HEK293T (cell line): ENCODE results near the gene TRHDE.

Experiments used
- CTCF ChIA-PET: fragments of 350-600 bp; formaldehyde crosslinking; extraction: SDS; loops from one replicate; lab custom pipeline; 2021; ENCODE audit warnings: antibody characterized with exemption, inconsistent platforms; lab: Yijun Ruan, JAX
- POLR2A ChIA-PET: fragments of 350-600 bp; formaldehyde crosslinking; extraction: SDS; loops from one replicate; lab custom pipeline; 2020; ENCODE audit warnings: antibody characterized with exemption, inconsistent platforms; lab: Yijun Ruan, JAX
- DNase-seq: peaks from one replicate; pipeline ENCODE4 v3.0.0; 2012; ENCODE audit warnings: mixed read lengths; ENCODE audit errors: extremely low spot score
- ARNT ChIP-seq: fragments of 450-650 bp; IDR thresholded peaks from 2 replicates; pipeline ENCODE4 v1.6.1; 2017; ENCODE audit warnings: mild to moderate bottlenecking
- BHLHE40 ChIP-seq: fragments of 450-650 bp; IDR thresholded peaks from 2 replicates; pipeline ENCODE4 v1.6.1; 2016; ENCODE audit warnings: mild to moderate bottlenecking, moderate library complexity, borderline replicate concordance
- CTBP1 ChIP-seq: fragments of 450-650 bp; IDR thresholded peaks from 2 replicates; pipeline ENCODE4 v1.6.1; 2016; ENCODE audit warnings: borderline replicate concordance
- ELF4 ChIP-seq: fragments of 450-650 bp; IDR thresholded peaks from 2 replicates; pipeline ENCODE4 v1.6.1; 2017; ENCODE audit warnings: antibody characterized with exemption
- FOXA1 ChIP-seq: fragments of 450-650 bp; IDR thresholded peaks from 2 replicates; pipeline ENCODE4 v1.6.1; 2016; ENCODE audit warnings: mild to moderate bottlenecking
- FOXK2 ChIP-seq: fragments of 450-650 bp; IDR thresholded peaks from 2 replicates; pipeline ENCODE4 v1.6.1; 2016; ENCODE audit warnings: mild to moderate bottlenecking
- FOXM1 ChIP-seq: fragments of 450-650 bp; IDR thresholded peaks from 2 replicates; pipeline ENCODE4 v1.6.1; 2017; ENCODE audit warnings: mild to moderate bottlenecking, borderline replicate concordance
- HDGF ChIP-seq: fragments of 450-650 bp; IDR thresholded peaks from 2 replicates; pipeline ENCODE4 v1.6.1; 2017; ENCODE audit warnings: antibody characterized with exemption, borderline replicate concordance
- L3MBTL2 ChIP-seq: fragments of 450-650 bp; conservative IDR thresholded peaks from 2 replicates; pipeline ENCODE4 v1.6.1; 2016; ENCODE audit warnings: mild to moderate bottlenecking
- LEF1 ChIP-seq: fragments of 450-650 bp; IDR thresholded peaks from 2 replicates; pipeline ENCODE4 v1.6.1; 2017; ENCODE audit warnings: mild to moderate bottlenecking, borderline replicate concordance
- NFRKB ChIP-seq: fragments of 450-650 bp; IDR thresholded peaks from 2 replicates; pipeline ENCODE4 v1.6.1; 2016; ENCODE audit warnings: mild to moderate bottlenecking, moderate library complexity
- SP1 ChIP-seq: fragments of 450-650 bp; IDR thresholded peaks from 2 replicates; pipeline ENCODE4 v1.6.1; 2017
- SUZ12 ChIP-seq: fragments of 450-650 bp; IDR thresholded peaks from 2 replicates; pipeline ENCODE4 v1.6.1; 2016; ENCODE audit warnings: mild to moderate bottlenecking
- TARDBP ChIP-seq: fragments of 450-650 bp; IDR thresholded peaks from 2 replicates; pipeline ENCODE4 v1.6.1; 2016
- ZNF384 ChIP-seq: fragments of 450-650 bp; IDR thresholded peaks from 2 replicates; pipeline ENCODE4 v1.6.1; 2016
- TF ChIP-seq, protein P1 (sequence below): fragments of 450-650 bp; IDR thresholded peaks from 2 replicates; pipeline ENCODE4 v1.6.1; 2016

The TRHDE gene

GRCh38 chr12:72612171-72612570 lies 340.0 kb downstream of the TRHDE start:
- no peak for DNase-seq
- POLR2A ChIA-PET, result no interaction called here
- no peak for TF ChIP-seq HDGF
- CTCF ChIA-PET, result no interaction called here

GRCh38 chr12:72618764-72619163 lies 346.6 kb downstream of the TRHDE start:
- ChIA-PET POLR2A (no interaction called here), CTCF (no interaction called here)
- no peak for DNase-seq
- TF ChIP-seq BHLHE40, result no peak
- no peak for TF ChIP-seq TARDBP
- TF ChIP-seq ELF4, result no peak
- no peak for TF ChIP-seq CTBP1
- TF ChIP-seq NFRKB, result no peak
- no peak for TF ChIP-seq ZNF384
- TF ChIP-seq, protein P1, sequence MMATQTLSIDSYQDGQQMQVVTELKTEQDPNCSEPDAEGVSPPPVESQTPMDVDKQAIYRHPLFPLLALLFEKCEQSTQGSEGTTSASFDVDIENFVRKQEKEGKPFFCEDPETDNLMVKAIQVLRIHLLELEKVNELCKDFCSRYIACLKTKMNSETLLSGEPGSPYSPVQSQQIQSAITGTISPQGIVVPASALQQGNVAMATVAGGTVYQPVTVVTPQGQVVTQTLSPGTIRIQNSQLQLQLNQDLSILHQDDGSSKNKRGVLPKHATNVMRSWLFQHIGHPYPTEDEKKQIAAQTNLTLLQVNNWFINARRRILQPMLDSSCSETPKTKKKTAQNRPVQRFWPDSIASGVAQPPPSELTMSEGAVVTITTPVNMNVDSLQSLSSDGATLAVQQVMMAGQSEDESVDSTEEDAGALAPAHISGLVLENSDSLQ, result no peak
- TF ChIP-seq L3MBTL2, result no peak
- TF ChIP-seq HDGF, result no peak
- TF ChIP-seq ARNT, result no peak

GRCh38 chr12:72622556-72622955 lies 350.4 kb downstream of the TRHDE start:
- no peak for TF ChIP-seq FOXA1
- TF ChIP-seq CTBP1, result no peak
- no peak for TF ChIP-seq NFRKB
- no peak for TF ChIP-seq ZNF384
- no peak for TF ChIP-seq LEF1
- TF ChIP-seq FOXM1, result no peak
- no peak for TF ChIP-seq TARDBP
- TF ChIP-seq FOXK2, result no peak
- TF ChIP-seq, protein P1, result no peak
- TF ChIP-seq BHLHE40, result no peak
- TF ChIP-seq SUZ12, result no peak
- TF ChIP-seq HDGF, result no peak
- no peak for TF ChIP-seq ELF4
- no peak for TF ChIP-seq L3MBTL2
- DNase-seq, result no peak
- ChIA-PET POLR2A (no interaction called here), CTCF (no interaction called here)

GRCh38 chr12:72631926-72632685 lies 359.9 kb downstream of the TRHDE start:
- CTCF ChIA-PET, result no interaction called here

GRCh38 chr12:72642706-72643105 lies 370.5 kb downstream of the TRHDE start:
- no peak for DNase-seq
- POLR2A ChIA-PET, result no interaction called here
- CTCF ChIA-PET, result no interaction called here
- TF ChIP-seq SP1, result no peak
- no peak for TF ChIP-seq BHLHE40
- TF ChIP-seq L3MBTL2, result no peak
- no peak for TF ChIP-seq HDGF
- TF ChIP-seq FOXM1, result no peak
- no peak for TF ChIP-seq TARDBP
- no peak for TF ChIP-seq LEF1
- TF ChIP-seq ZNF384, result no peak
- no peak for TF ChIP-seq FOXK2
- no peak for TF ChIP-seq ARNT
- TF ChIP-seq, protein P1, result no peak
- TF ChIP-seq NFRKB, result no peak
- TF ChIP-seq FOXA1, result no peak
- no peak for TF ChIP-seq SUZ12
- TF ChIP-seq CTBP1, result no peak
- no peak for TF ChIP-seq ELF4

More at GRCh38 chr12:72631926-72632685, 359.9 kb downstream of the TRHDE start:
- TF ChIP-seq, protein P1, result peak; percentile 22; the same call in 1 of the 2 replicates
- TF ChIP-seq L3MBTL2, result no peak
- no peak for TF ChIP-seq SP1
- no peak for TF ChIP-seq FOXA1
- no peak for TF ChIP-seq ARNT
- no peak for TF ChIP-seq CTBP1
- POLR2A ChIA-PET, result no interaction called here
- no peak for DNase-seq

DNA sequence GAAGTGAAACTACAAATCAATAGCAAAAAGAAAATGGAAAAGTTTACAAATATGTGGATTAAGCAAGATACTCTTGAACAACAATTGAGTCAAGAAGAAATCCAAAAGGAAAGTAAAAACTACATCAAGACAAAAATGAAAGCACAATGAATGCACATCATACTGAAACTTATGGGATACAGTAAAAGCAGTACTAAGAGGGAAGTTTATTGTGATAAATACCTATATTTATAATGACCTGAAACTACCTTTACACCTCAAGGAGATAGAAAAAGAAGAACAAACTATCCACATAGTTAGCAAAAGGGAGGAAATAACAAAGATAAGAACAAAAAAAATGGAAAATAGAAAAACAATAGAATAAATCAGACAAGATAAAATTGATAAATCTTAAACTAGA lies 375.0 kb downstream of the TRHDE start:
- no peak for DNase-seq
- ChIA-PET POLR2A (no interaction called here), CTCF (no interaction called here)
- TF ChIP-seq SP1 (no peak), BHLHE40 (no peak), TARDBP (no peak), FOXM1 (no peak), CTBP1 (no peak), L3MBTL2 (no peak), FOXK2 (no peak), FOXA1 (no peak), NFRKB (no peak), ZNF384 (no peak), LEF1 (no peak), ELF4 (no peak), HDGF (no peak), ARNT (no peak)
